Spleen (tissue), 7 donors: ENCODE results near the gene ZNF485.
"Not testable (repeated sequence)": the region's sequence is repeated elsewhere in the genome, so short reads cannot be mapped to it uniquely, and the experiment has no call there.

Source experiments
- CTCF ChIP-seq, 11 experiments: fragments of 200-600 bp in 7 of 11; fragments of 450-650 bp in 4 of 11; sonication (generic) in 4 of 11; IDR thresholded peaks in 8 of 11; conservative IDR thresholded peaks in 3 of 11; 1 replicate in 7 of 11; 2 replicates in 4 of 11; pipeline versions ENCODE4 v1.4.0 to v1.8.0; 2016 to 2021; ENCODE audit warnings: antibody characterized with exemption in 11 of 11, inconsistent platforms in 4 of 11, mild to moderate bottlenecking in 1 of 11
- POLR2A ChIP-seq, 3 donors: fragments of 450-650 bp; IDR thresholded peaks; one replicate each; pipeline ENCODE4 v1.5.1; 2017; ENCODE audit warnings: antibody characterized with exemption in 3 of 3, mild to moderate bottlenecking in 1 of 3
- donor health status: DM: no; HTN: no; CAD: no; lungs with moderate emphysema.
- donor health status: DM: no; HTN: no; CAD: no.
- donor health status: DM: no; HTN: no; CAD: no.

- not testable (repeated sequence) for TF ChIP-seq CTCF (IDR thresholded peaks at IDR 0.05 in 8 of 11, conservative IDR thresholded peaks at IDR 0.05 in 3 of 11); POLR2A (IDR thresholded peaks at IDR 0.05)
Measured at GRCh38 chr10:43635816-43636215, 29.6 kb downstream of the ZNF485 start.
